NCI-H146 treated with DMSO at 0.1 percent for 48 hours (cell line): Measurements from ENCODE around the gene SRP9.
A peak's percentile ranks its signal among the peaks of the same experiment; 100 is the strongest.
"Not testable (repeated sequence)": the region's sequence is repeated elsewhere in the genome, so short reads cannot be mapped to it uniquely, and the experiment has no call there.

Experiments used
- DNase-seq: peaks from one replicate; lab custom pipeline; 2025; ENCODE audit not compliant: unreplicated experiment; lab: John Stamatoyannopoulos, UW

Gene SRP9

GRCh38 chr1:225814381-225814780 lies 36.8 kb downstream of the SRP9 start:
- DNase-seq, result no peak

GRCh38 chr1:225815090-225815489 lies 37.5 kb downstream of the SRP9 start:
- not testable (repeated sequence) for DNase-seq

GRCh38 chr1:225815526-225816178 lies 38.0 kb downstream of the SRP9 start:
- no peak for DNase-seq

- DNase-seq, result no peak
Measured at GRCh38 chr1:225816643-225817538, 39.3 kb downstream of the SRP9 start.

DNA sequence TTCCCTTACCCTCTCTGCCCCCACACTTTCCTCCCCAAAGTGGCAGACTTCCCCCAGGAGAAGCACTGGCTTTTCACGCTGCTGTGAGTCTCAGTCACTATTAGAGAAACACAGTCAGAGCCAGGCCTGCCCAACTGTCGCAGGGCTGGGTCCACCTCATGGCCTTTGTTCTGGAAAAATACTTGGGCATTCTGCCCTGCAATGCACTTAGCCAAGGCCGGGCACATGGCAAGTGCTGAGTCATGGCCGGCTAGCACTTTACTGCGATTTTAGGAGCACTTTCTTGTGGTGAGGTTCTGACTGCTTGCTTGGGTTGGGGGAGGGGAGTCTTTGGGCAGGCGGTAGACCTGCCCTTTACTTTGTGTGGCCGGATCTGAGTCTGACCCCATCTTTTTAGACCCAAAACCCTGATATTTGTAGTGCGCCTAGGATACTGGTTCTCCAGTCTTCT lies 40.0 kb downstream of the SRP9 start:
- no peak for DNase-seq

DNA sequence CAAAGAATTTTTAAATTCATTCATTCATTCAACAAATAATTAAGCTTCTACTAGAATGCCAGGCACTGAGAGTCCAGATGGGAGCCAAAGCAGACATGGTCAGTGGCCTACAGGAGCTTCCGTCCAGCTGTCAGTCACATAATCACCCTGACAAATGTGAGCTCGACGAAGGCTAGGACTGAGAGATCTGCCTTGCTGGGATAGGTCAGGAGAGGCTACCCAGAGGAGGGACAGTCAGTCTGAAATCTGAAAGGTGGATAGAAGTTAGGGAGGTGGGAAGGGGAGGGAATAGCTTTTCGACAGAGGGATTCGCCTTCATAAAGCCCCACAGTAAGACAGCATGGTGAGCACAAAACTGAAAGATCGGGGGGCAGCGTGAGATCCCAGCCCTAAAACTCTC lies 40.6 kb downstream of the SRP9 start:
- DNase-seq, result no peak

- DNase-seq, result no peak
Measured at GRCh38 chr1:225819346-225820192, 41.9 kb downstream of the SRP9 start.

- DNase-seq, result no peak
Measured at GRCh38 chr1:225820522-225821120, 43.0 kb downstream of the SRP9 start.

DNA sequence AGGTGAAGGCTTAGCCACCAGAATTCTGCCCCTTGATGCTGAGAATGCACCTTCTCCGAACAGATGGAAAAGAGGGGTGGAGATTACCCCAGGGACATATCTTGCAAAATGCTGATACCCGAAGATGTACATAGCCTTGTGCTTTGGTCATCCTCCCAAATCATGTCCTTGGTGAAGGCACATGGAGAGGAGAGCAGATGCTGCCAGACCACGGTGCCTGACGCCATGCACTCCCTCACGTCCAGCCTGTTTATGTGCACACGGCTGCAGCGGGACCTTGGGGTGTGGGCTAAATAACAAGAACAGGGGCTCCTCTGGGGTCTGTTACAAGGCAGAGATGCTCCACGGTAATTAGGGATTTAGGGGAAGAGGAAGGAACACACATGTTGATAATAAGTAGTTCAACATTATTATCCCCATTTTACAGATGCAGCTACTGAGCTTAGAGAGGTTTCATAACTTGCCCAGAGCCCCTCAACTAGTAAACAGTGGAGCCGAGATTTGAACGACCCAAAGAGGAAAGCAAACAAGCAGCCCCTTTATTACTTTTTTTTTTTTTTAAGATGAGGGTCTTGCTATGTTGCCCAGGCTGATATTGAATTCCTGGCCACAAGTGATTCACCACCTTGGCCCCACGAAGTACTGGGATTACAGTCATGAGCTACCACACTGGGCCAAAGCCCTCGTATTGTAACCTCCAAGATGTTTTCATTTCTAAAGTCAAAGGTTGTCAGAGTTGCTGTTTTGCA lies 45.2 kb downstream of the SRP9 start:
- DNase-seq, result no peak

GRCh38 chr1:225823811-225824261 lies 46.2 kb downstream of the SRP9 start:
- no peak for DNase-seq

DNA sequence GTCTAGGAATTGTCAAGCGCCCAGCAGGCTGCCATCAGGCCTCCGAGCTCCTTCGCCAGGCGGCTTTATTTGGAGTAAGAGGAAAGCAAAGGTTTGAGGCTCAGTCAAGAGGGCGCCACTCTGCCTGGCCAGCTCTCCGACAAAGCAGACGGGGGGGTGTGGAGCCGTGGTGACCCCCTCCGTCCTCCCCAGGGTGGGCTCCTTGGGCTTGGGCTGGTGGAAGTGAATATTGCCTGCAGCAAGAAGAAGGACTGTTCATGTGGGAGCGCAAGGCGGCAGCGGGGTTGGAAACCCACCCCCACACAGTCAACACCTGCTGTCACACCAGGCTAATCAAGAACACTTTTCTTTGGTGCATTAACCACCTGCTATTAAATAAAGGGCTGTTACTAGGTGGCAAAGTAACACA lies 46.9 kb downstream of the SRP9 start:
- DNase-seq, result peak; percentile 94

DNA sequence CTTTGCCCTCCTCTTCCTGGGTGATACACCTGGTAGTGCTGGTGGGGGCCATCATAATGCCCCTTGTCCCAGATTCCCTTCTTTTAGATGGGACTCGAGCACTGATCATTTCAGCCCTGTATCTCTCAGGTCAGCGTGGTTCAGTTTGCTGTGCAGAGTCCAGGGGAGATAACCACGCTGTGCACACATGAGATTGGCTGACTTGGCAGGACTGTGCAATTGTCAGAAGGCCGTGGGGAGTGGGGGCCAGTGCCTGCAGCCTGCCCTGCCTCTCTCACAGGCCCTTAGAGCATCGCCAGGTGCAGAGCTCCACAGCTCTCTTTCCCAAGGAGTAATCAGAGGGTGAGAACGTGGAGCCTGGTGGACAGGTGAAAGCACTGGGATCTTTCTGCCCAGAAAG lies 47.5 kb downstream of the SRP9 start:
- DNase-seq, result peak; percentile 86

- peak; percentile 61 for DNase-seq
Measured at GRCh38 chr1:225825607-225826007, 48.0 kb downstream of the SRP9 start.

DNA sequence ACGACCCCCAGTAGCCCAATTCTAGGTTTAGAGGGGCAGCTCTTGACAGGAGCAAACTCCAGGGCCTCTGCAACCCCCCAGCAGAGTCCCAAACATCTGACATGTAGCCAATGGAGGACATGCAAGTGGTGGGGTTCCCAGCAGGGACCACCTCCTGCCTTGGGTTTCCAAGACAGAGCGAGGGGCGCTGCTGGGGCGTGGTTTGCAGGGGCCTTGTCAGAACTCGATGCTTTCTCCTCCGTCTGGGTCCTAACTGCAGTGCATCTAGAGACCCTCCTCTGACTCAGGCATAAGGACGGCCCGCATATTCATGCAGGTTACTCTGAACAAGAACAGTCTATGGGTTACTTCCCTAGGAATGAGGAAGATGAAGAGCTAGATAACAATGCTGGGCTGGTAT lies 49.5 kb downstream of the SRP9 start:
- DNase-seq, result no peak

DNA sequence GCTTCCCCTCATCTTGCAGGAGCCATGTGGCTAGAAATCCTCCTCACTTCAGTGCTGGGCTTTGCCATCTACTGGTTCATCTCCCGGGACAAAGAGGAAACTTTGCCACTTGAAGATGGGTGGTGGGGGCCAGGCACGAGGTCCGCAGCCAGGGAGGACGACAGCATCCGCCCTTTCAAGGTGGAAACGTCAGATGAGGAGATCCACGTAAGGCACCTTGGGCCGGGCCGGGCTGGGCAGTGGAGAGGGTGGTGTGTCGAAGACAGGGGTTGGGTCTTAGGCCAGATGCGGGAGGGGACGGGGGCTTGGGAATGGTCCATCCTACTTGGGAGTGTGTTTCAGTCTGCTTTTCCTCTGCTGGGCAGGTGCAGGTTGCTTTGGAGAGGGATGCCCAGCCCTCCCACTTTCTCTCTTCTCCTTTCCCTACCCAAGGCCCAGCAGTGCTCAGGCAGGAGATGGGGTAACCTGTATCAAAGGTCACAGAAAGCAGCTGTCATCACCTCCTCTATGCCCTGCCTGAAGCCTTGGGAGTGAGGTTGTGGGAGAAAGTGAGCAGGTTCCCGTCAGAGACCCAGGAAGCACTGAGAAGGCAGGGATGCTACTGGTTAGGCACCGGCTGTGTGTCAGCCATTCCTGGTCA lies 51.2 kb downstream of the SRP9 start:
- DNase-seq, result no peak

DNA sequence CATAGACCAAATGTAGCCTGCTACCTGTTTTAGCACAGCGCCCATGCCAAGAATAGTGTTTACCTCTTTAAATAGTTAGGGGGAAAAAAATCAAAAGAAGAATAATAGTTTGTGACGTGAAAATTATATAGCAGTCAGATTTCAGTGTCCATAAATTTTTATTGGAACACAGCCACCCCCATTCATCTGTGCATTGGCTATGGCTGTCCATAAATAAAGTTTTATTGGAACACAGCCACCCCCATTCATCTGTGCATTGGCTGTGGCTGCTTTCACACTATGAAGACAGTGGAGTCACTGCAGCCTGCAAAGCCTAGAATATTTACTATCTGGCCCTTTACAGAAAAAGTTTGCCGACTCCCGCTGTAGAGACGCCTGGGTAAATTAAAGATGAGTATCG lies 53.2 kb downstream of the SRP9 start:
- DNase-seq, result no peak

- no peak for DNase-seq
Measured at GRCh38 chr1:225834417-225835329, 57.0 kb downstream of the SRP9 start.

DNA sequence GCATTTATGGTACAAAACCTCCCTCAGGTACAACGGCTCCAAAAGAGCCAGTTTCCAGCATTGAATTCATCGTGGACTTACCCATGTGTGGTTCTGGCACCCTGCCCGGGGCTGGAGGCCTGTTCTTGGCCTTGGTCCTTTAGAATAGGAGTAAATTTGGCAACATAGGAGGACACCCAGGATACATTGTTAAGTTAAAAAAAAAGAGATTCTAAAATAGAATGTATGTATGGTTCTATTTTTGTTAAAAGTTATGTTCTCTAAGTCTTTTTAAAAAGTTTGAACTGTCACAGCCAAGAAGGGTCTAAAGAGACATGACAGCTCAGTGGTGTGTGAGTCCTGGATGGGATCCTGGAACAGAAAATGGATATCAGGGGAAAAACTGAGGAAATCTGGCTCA lies 58.2 kb downstream of the SRP9 start:
- DNase-seq, result no peak

- not testable (repeated sequence) for DNase-seq
Measured at GRCh38 chr1:225836296-225836695, 58.7 kb downstream of the SRP9 start.
